Osteoblast (primary cell): ENCODE results near the gene MB21D2. TPM values are rescaled to one million over a fixed set of nuclear protein-coding genes. Genes with fewer than 3 reads are reported as not detected.
"Not testable (repeated sequence)": the region's sequence is repeated elsewhere in the genome, so short reads cannot be mapped to it uniquely, and the experiment has no call there.

Experiments used
- DNase-seq: peaks from one replicate; pipeline ENCODE4 v3.0.0; 2011; ENCODE audit warnings: low spot score, mixed read lengths; ENCODE audit not compliant: insufficient read length; ENCODE audit errors: missing footprints
- H2AFZ ChIP-seq: 2 replicates; pipeline ENCODE4 v1.6.0; 2011; ENCODE audit warnings: mild to moderate bottlenecking, low read length
- H3K27ac ChIP-seq: 2 replicates; pipeline ENCODE4 v1.5.1; 2011; ENCODE audit warnings: mild to moderate bottlenecking, low read depth, low read length, moderate library complexity
- H3K27me3 ChIP-seq: 2 replicates; pipeline ENCODE4 v1.6.0; 2012; ENCODE audit warnings: mild to moderate bottlenecking, control low read depth, inconsistent platforms, low read length, moderate library complexity; ENCODE audit not compliant: insufficient read depth
- H3K36me3 ChIP-seq: 2 replicates; pipeline ENCODE4 v1.5.1; 2011; ENCODE audit warnings: mild to moderate bottlenecking, low read length, control low read depth, moderate library complexity; ENCODE audit not compliant: insufficient read depth
- H3K4me1 ChIP-seq: 2 replicates; pipeline ENCODE4 v1.5.1; 2011; ENCODE audit warnings: mild to moderate bottlenecking, low read length, control low read depth, moderate library complexity; ENCODE audit not compliant: insufficient read depth
- H3K4me2 ChIP-seq: 2 replicates; pipeline ENCODE4 v1.6.0; 2011; ENCODE audit warnings: mild to moderate bottlenecking, low read length; ENCODE audit not compliant: insufficient read depth
- H3K4me3 ChIP-seq: fragments of 200-600 bp; sonication (generic); 3 replicates; pipeline ENCODE4 v1.5.1; 2012; ENCODE audit warnings: mild to moderate bottlenecking, low read length, inconsistent platforms; ENCODE audit not compliant: insufficient read depth
- H3K79me2 ChIP-seq: 2 replicates; pipeline ENCODE4 v1.6.0; 2012; ENCODE audit warnings: mild to moderate bottlenecking, low read length, control low read depth, inconsistent platforms; ENCODE audit not compliant: insufficient read depth
- H3K9me3 ChIP-seq: 2 replicates; pipeline ENCODE4 v1.5.1; 2011; ENCODE audit warnings: low read depth, low read length, control low read depth
- H4K20me1 ChIP-seq: 2 replicates; pipeline ENCODE4 v1.6.0; 2012; ENCODE audit warnings: mild to moderate bottlenecking, low read length, control low read depth; ENCODE audit not compliant: insufficient read depth
- CTCF ChIP-seq: IDR thresholded peaks from 2 replicates; pipeline ENCODE4 v1.5.1; 2011; ENCODE audit warnings: mild to moderate bottlenecking, low read depth, low read length, moderate library complexity; ENCODE audit errors: extremely low read depth
- total RNA-seq: library from RNA; depleted of rRNA; stranded (reverse); fragments of >200 nt; gene quantifications from 2 replicates; pipeline ENCODE4 v1.2.3, GENCODE V29; 2012

Gene MB21D2
- total RNA-seq, 1 donor = 6.5 TPM

- Histone ChIP-seq H2AFZ (no peak overlapping the region), H3K4me3 (peak overlapping the region; percentile 16), H3K27ac (peak overlapping the region; percentile 58), H3K36me3 (no peaks in the 10 kb centered on the region), H3K27me3 (no peaks in the 10 kb centered on the region), H3K9me3 (no peaks in the 10 kb centered on the region), H3K4me1 (peaks cover 41% of the 10 kb centered on the region), H3K4me2 (peak overlapping the region; percentile 41), H3K79me2 (peaks cover 15% of the 10 kb centered on the region), H4K20me1 (peaks cover 17% of the 10 kb centered on the region)
- TF ChIP-seq CTCF = no peak
- DNase-seq = peak; percentile 84
Measured at GRCh38 chr3:192850451-192850981, 67.1 kb downstream of the MB21D2 start.

GRCh38 chr3:192849821-192850220, 67.8 kb downstream of the MB21D2 start:
- not testable (repeated sequence) for H3K36me3 ChIP-seq, DNase-seq, H3K27ac ChIP-seq, H3K27me3 ChIP-seq, H3K4me2 ChIP-seq, H2AFZ ChIP-seq, H3K4me3 ChIP-seq, H3K9me3 ChIP-seq
- H3K4me1 ChIP-seq = peaks cover 48% of the 10 kb centered on the region
- H4K20me1 ChIP-seq = peaks cover 17% of the 10 kb centered on the region
- H3K79me2 ChIP-seq = peaks cover 15% of the 10 kb centered on the region

GRCh38 chr3:192848371-192849233, 69.1 kb downstream of the MB21D2 start:
- H3K36me3 ChIP-seq = no peaks in the 10 kb centered on the region
- H4K20me1 ChIP-seq = peaks cover 25% of the 10 kb centered on the region
- no peak overlapping the region for H3K4me3 ChIP-seq
- peak overlapping the region; percentile 71 for H3K4me2 ChIP-seq
- H3K9me3 ChIP-seq = no peaks in the 10 kb centered on the region
- H3K27ac ChIP-seq = peak overlapping the region; percentile 47
- TF ChIP-seq CTCF = no peak
- no peak for DNase-seq
- H3K27me3 ChIP-seq = no peaks in the 10 kb centered on the region
- H3K79me2 ChIP-seq = peaks cover 23% of the 10 kb centered on the region
- H2AFZ ChIP-seq = no peak overlapping the region
- H3K4me1 ChIP-seq = peaks cover 48% of the 10 kb centered on the region

GRCh38 chr3:192847941-192848340, 69.7 kb downstream of the MB21D2 start:
- Histone ChIP-seq H3K4me3 (no peak overlapping the region), H3K9me3 (no peaks in the 10 kb centered on the region), H3K4me2 (peak overlapping the region; percentile 71), H3K79me2 (peaks cover 27% of the 10 kb centered on the region), H3K27ac (peak overlapping the region; percentile 47), H2AFZ (no peak overlapping the region), H3K4me1 (peaks cover 48% of the 10 kb centered on the region), H4K20me1 (peaks cover 32% of the 10 kb centered on the region), H3K27me3 (no peaks in the 10 kb centered on the region), H3K36me3 (no peaks in the 10 kb centered on the region)
- no peak for DNase-seq
- no peak for TF ChIP-seq CTCF
